Stimulated activated CD8-positive, alpha-beta memory T cell treated with anti-CD3 and anti-CD28 coated beads, Interleukin-4, amount 100 ng/mL, for 24 hours (primary cell): ENCODE results near the gene EN1.

ENCODE experiments used
- DNase-seq: peaks from one replicate; pipeline ENCODE4 v3.0.0-alpha.2; 2020; ENCODE audit warnings: low read depth

Gene EN1

DNA sequence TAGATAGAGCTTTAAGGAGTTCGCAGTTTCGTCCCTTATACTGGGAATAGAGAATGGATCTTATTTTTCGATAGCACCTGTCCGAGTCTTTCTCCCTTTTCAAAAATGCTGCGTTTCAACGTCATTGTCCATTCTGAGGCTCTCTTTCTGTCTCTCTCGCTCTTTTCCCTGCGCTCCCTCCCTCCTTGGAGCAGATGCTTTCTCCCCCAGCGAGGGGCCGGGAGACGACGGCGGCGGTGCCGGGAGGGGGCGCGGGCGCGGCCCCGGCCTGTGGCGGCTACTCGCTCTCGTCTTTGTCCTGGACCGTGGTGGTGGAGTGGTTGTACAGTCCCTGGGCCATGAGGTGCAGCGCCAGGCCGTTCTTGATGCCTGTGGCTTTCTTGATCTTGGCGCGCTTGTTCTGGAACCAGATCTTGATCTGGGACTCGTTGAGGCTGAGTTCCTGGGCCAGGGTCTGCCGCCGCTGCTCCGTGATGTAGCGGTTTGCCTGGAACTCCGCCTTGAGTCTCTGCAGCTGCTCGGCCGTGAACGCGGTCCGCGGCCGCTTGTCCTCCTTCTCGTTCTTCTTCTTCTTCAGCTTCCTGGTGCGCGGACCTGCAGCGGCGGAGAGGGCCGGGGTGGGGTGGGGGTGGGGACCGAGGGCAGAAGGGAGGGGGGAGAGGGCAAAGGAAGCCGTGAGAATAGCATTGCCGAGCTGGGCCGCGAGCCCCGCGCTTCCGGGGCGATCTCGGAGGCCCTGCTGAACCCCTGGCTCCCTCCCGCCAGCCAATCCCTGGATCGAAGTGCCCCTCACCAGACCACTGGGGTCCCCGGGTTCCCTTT is 4.6 kb downstream of the EN1 start:
- DNase-seq: no peak

DNA sequence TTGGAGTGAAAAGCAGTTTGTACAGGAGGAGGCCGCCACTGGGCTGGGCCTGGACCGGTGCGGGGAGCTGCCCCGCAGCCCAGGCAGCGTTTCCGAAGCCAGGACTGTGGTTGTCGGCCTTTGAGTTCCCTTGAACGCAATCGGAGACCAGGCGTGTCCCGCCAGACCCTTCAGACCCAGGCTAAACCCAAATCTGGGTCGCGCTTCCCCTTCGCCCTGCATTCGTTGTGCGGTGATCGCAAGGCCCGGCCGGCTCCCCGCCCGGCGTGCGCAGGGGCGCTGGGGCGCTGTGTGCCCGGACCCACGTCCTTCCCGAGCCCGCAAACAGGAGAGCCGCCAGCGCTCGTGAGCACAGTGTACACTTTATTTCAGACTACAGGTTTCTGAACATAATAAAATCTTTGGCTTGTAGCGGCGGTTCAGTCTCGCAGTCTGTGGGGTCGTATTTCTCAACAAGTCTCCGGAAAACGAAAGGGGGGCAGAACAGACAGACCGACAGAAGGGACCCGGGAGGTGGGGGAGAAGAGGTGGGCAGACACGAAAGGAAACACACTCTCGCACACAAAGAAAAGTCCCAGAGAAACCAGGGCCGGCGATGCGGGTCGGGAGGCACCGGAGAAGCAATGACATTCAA is 5.5 kb downstream of the EN1 start:
- DNase-seq: no peak

DNA sequence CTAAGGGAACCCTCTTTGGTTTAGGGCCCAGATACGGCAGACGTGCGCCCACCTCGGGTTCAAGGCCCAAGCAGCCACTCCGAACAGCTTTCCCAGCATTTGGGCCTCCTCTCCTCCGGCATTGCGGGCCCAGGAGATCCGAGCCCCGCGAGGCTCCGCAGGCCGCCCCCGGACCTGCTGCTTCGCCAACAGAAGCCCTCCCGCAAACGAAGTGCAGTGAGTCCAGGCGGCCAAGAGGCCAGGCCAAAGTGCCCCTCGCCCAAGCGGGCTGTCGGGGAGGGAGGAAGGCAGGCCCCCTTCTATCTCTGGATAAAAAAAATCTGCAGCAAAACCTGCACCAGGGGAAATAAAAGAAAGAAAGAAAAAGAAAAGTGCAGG is 6.0 kb downstream of the EN1 start:
- DNase-seq: no peak

DNA sequence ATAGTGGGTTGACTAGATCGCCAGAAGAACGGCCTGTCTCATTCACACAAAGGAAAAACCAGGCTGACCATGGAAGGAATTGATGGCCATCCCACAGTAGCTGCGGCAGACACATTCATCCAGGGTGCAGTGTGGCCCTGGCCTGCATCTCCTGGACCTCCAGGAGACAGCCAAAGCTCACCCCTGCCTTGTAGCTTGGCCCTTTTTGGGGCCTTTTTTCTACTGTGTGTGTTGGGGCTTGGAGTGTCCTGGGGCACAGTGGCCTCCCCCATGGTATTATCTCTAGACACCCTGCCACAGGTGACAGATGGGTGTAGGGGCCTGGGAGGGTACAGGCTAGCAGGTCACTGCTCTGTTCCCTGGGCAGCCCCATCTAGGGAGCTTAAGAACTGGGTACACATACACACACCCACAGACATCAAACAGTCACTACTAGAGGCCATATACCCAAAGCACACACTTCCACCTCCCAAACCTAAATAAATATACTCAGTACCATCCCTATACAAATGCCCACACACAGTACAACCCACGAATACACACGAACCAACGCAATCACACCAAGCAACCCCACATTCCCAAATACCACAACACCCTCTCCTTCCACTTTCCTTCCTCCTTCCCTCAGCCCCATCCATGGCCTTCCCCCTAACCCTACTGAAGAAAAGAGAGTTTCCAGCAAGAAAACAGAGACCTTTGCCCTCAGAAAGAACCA is 8.6 kb downstream of the EN1 start:
- DNase-seq: no peak

DNA sequence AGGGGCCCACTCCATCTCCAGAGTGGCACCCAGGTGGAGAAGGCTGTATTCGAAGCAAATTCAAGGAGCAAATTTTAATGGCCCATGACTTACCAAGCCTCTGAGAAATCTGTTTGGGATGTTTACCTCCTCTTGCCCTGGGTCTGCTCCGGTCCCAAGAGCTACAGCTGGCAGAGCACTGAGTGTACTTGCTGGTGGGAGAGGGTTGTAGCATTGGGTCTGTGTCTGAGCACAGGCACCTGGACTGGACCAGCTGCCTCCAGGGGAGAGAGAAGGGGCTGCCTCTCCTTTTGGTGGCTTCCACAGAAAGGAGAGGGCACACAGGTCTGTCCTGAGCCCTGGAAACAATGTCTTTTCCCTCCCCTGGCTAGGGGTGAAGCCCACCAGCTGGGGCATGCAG is 9.8 kb downstream of the EN1 start:
- DNase-seq: no peak

DNA sequence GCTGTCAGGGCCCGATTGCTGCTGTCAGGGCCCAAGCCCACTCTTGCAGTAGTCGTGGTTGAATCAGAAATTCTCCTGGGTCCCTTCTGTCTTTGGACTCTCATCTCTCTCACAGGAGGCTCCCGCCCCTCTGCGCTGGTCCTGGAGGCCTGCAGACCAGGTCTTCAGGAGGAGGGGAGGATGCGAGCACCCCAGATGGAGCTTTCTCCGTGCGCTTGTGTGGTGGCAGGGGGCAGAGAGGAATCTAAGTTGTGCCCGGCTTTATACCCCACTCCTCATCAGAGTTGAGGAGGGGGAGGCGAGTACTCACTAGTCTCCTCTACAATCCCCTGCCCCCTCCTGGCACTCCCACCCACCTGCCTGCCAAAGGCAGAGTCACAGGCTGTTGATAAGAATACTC is 10.4 kb downstream of the EN1 start:
- DNase-seq: no peak

DNA sequence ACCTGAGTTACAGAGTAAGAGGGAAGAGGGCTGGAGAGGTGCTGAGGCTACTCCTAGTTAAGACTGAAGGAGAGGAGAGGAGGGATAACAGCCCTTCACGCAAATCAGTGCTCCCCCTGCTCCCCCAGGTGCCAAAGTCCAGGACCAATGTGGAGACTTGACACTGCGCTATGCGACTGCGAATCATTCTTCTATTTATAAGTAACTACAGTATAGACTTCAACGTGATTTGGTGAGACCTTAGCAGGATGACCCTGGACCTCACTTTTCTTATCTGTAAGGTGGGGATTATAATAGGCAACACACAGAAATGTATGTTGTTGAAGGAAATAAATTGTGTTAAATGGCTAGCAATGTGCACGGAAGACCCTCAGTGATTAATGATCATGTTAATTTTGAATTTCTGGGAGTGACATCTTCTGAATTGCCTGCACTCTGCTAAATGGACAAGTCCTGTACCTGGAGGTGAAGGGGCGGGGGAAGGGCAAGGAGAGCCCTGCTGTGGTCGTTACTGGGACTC is 11.0 kb downstream of the EN1 start:
- no peak for DNase-seq

DNA sequence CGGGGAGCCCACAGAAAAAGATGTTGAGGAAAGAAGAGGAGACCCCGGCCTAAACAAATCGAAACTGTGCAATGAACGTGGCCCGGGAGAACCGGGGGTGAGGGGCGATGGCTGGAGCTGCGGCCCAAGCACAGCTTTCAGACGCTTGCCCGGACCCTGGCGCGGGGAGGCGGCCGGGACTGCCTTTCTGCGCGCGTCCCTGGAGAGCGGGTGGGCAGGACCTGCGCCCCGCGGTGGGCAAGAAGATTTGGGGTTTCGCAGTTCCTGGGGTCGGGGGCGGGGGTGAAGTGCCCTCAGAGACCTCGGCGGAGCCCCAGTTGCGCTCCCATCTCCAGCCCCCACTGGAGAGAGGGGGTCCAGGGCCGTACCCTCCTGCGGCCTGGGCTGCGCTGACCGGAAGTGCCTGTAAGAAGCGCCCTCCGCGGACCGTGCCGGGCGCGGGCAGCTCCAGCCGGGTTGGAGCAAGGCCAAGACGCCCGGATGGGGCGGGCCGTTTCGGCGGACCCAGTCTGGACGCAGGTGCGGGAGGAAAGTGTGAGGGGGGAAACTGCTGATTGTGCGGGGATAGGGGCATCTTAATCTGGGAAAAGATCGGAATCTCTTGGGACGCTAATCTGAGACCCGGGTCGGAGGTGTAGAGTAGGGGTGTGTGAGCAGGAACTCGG is 11.6 kb downstream of the EN1 start:
- no peak for DNase-seq

DNA sequence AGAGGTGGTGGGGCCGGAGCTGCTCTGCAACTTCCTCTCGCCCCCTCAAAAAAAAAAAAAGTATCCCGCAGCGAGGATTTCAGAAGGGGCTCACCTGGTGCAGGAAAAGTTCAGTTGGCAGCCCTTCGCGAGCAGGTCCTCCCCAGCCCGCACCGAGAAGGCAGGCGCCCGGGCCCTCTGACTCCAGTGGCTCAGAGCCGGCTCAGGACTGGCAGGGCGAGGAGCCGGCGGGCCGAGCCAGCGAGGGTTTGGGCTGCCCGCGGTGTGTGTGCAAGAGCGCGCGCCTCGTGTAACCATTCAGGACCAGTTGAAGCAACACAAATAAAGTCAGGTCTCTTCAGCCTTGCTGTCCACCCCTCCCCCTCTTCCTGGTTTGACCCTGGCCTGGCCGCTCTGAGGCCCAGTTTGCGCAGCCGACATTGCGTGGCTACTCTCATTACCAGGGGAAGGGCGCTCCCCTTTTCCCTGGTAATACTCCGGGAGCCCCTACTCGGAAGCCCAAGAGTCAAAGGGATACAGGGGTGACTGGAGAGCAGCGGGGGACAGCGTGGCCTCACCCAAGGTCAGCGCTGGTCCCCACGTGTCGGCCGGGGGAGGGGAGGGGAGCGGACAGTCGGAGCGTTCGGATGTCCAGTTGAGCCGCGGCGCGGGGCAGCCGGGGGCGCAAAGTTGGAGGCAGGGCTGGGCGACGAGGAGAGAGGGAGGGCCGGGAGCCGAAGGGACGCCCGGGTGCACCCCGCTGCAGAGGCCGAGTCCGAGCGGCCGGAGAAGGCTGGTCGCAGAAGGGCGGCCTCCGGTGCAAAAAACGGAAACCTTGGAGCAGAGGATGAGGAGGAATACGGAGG is 12.3 kb downstream of the EN1 start:
- DNase-seq: no peak

DNA sequence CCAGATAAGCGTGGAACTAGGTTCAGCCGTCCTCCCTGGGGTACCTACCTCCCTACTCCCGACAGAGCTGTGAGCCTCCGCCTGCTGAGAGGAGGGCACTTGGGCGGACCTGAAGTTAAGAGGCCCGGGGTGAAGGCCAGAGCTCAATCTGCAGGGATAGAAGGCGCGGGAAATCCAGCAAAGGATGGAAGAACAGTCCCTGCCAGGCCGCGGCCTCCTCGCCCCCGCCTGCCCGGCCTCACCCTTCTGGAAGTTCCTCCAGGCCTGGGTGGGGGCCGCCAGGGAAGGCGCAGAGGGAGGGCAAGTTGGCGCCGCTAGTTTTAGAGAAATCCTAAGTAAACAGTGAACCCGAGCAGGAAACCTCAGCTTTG is 13.0 kb downstream of the EN1 start:
- DNase-seq: no peak

DNA sequence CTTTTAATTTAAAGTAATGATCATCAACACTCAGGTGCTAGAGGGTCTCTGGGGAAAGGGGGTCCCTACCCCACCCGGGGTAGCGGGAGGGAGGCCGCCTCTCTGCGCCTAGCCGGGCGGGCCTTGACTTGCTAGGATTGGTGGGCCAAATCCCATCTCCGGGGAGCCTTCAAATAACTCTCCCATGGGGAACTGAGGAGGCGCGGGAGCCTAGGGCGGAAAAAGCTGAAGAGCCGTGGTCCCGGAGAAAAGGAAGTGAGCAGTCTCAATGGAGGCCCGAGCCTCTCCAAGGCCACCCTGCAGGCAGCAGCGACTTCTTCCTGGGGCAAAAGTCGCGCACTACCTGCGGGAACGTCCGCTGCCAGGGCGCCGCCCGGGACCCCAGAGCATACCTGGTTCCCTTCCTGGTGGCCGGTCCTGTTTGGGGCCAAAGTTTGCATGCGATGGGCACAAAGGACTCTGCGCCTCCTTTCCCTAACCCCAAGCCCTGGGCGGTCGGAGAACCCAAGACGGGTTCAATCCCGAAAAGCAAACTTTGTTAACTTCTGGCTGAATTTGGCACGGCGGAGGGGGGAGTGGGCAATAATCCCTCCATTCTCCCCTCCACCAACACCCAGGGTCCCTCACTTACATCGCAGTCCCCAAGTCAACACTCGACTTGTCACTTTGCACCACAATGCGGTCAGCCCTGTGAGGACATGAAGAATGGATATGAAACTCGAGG is 13.6 kb downstream of the EN1 start:
- no peak for DNase-seq

DNA sequence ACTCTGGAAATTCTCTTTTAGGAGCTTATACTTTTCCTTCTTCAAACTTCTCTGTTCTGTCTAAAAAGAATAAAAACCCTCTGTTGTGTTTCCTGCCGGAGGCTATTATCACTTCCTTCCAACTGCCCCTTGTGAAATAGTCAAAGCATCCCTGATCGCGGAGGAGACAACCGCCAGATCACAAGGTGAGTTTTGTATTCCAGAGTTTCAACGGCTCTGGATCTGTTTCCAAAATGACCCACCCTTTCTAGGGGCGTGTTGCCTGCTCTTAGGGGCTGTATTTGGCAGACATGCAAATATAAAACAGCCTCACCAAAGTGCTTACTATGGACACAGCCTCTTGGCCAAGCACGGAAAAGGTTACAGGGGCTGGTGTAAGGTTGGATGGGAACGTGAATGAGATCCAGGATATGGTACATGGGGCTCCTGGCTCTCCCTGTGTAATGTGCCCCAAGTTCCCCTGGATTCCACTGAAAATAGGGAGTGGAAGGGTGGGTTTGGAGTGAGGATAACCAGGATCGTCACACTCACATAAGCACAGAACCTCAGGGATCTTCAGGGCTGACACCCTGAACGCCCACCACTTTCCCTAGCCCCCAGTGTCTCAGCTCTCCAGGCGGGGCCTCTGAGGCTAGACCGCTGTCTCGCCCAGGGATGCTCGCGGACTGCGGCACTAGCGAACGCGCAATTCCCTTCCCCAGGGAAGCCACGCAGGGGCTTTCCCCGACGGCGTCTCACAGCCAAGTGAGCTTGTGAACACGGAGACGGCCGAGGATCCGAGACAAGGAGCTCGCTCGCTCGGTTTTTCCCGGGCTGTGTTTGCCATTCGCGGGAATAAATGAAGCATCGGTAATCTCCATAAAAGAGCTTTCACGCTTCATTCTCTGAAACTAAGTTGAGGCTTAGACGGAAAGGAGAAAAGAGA is 14.4 kb downstream of the EN1 start:
- no peak for DNase-seq

DNA sequence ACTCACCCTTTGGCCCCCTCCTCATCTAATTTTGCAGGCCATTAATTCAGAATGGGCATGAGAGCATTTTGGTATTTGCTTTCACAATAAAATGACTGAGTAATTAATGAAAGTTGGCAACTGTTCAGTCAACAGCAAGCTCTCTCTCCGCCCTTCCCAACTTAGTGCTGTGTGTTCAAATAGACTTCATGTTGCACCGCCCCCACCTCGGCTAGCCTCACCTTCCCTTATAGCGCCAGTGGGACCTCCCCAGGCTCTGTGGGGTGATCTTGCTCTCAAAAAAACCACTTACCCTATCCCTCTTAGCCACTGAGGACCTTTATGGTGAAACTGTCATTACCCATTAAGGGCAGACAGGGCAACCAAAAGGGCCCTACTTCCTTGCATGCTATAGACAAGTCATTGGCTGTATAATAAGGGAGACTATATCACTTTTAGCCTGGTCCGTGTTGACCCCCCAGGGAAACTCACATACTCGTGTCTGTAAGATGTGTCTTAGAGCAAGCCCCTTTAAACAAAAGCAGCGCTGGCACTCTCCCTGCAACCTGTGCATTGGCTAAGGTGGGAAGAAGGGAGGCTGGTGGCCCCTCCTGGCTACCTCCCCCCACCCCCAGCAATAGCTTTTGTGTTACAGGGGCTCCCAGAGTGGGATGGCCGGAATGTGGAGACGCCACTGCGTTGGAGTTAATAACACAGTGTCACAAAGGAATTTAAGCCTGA is 15.2 kb downstream of the EN1 start:
- no peak for DNase-seq

DNA sequence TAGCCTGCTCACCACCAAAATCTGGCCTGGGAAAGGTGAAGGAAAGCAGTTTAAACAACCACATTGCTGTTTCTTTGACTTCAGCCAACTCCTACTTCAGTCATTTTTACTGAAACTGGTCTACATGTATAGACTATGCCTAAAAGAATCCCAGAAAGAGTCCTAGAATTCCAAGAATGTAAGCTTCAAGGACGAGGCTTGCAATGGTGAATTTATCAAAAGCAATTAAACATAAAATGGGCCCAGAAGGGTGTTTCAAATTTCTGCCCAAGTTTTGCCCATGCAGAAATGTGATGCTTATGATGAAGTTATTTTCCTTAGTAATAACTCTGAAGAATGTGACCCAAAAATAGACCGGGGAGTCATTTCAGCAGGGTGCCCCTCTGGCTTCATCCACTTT is 16.6 kb downstream of the EN1 start:
- DNase-seq: no peak

DNA sequence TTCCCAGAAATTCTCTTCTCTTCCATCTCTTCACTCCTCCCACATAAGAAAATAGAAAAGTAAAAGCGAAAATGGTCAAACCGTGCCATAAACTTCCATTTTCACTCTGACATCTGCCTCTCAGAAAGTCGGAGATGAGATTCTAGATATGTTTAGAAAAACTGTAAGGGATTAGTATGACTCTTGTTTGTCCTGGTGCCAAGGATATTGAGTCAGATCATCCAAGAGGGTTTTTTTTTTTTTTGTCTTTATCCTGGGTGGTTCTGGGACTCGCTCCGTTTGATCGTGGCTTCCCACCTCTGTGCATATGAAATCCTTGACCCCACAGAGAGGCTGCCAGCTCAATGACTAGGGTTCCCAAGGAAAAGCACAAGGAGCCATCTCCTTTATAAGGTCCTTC is 17.3 kb downstream of the EN1 start:
- no peak for DNase-seq

DNA sequence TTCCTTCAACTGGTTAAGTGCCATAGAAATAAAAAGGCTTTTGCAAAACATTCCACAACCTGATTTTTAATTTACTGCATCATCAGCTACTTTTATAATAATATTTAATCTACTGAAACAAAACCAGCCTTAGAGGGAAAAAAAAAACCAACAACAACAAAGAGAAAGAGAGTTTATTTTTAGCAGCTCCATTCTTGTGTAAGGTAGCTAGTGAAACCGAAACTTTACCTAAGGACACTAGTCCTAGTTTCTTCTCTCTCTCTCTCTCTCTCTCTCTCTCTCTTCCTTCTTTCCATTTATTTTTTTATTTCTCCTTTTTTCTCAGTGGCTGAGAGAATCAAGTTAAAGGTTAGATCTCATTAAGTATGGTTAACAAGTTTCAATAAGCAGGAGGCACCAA is 21.4 kb downstream of the EN1 start:
- DNase-seq: no peak

DNA sequence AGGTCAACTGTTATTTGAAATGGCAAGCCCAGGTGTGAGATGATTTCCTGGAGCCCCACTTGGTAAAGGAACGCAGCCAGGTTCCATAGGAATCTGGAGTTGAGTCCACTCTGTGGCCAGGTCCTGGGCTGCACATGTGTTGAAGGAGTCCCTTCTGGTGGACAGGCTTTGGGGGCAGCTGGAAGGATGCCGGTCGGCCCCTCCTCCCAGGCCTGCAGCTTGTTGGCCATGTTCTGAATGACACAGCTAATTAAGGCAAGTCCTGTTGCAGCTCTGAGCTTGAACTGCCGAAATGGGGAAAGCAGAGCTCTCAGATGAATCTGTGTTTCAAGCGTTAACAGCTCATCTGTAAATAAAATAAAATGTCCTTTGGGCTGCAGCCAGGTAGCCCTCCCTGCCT is 23.8 kb downstream of the EN1 start:
- no peak for DNase-seq

DNA sequence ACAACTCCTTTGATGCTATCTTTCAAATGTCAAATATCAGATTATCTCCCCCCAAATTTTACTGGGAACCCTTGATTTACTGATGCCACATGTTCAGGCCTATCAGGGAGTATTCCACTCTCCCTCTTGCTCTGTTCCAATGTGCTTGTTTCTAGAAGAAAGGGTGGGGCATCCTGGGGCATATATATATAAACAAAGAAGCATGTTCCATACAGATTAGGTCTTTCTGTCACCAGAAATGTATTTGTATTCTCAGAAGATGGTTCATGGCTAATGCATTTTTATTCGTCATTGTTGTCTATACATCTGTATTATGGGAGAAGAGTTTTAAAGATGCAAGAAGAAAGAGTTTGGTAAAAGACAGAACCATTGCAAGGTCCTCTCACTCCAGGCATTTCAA is 24.9 kb downstream of the EN1 start:
- no peak for DNase-seq

DNA sequence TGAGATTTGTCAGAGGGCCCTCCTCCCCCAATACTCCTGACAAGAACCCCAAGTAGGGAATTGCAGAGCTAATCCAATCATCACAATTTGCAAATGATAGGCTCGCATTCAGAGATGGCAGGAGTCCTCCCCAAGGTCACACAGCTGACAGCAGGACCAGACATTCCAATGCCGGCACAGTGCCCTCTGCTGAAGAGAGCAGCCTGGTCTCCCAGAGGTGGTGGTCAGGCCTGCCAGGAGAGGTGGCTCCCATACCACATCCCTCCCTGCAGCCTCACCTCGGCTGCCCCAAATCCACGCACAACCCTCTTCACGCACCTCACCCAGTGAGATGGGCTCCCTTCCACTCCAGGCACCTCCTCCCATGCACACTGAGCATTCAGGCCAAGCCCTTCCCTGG is 25.4 kb downstream of the EN1 start:
- DNase-seq: no peak
